Esophagus muscularis mucosa (tissue), 4 donors: Measurements from ENCODE around the gene ATP6V1B1. TPM values are rescaled to one million over a fixed set of nuclear protein-coding genes. Genes with fewer than 3 reads are reported as not detected.

Source experiments
- DNase-seq: peaks from one replicate; pipeline ENCODE4 v3.0.0-alpha.2; 2017; ENCODE audit errors: extremely low spot score
- H3K27ac ChIP-seq, 4 donors: fragments of 200-600 bp; sonication (generic); replicated peaks in 1 of 4; 1 replicate in 3 of 4; 2 replicates in 1 of 4; pipeline ENCODE4 v1.5.1; 2016 to 2019; ENCODE audit warnings: mild to moderate bottlenecking in 1 of 4
- H3K27me3 ChIP-seq, 4 donors: fragments of 200-600 bp; sonication (generic); one replicate each; pipeline versions ENCODE4 v1.5.1 to v1.6.0; 2016 to 2019
- H3K36me3 ChIP-seq, 4 donors: fragments of 200-600 bp; sonication (generic); one replicate each; pipeline ENCODE4 v1.5.1; 2016 to 2019
- H3K4me1 ChIP-seq, 4 donors: fragments of 200-600 bp; sonication (generic); one replicate each; pipeline ENCODE4 v1.5.1; 2016 to 2019
- H3K4me3 ChIP-seq, 4 donors: fragments of 200-600 bp; sonication (generic); 1 replicate in 2 of 4; 2 replicates in 2 of 4; pipeline ENCODE4 v1.5.1; 2016 to 2019; ENCODE audit warnings: mild to moderate bottlenecking in 4 of 4, moderate library complexity in 1 of 4
- H3K9me3 ChIP-seq, 4 donors: fragments of 200-600 bp; sonication (generic); 1 replicate in 3 of 4; 2 replicates in 1 of 4; pipeline ENCODE4 v1.5.1; 2016 to 2019
- EP300 ChIP-seq: sonication (generic); formaldehyde crosslinking; IDR thresholded peaks from one replicate; pipeline ENCODE4 v1.6.1; 2017; ENCODE audit warnings: antibody characterized with exemption
- POLR2A ChIP-seq: fragments of 450-650 bp; IDR thresholded peaks from one replicate; pipeline ENCODE4 v1.6.1; 2017; ENCODE audit warnings: antibody characterized with exemption, moderate library complexity, mild to moderate bottlenecking, low read depth
- POLR2AphosphoS5 ChIP-seq, 2 donors: sonication (generic); formaldehyde crosslinking; IDR thresholded peaks; one replicate each; pipeline ENCODE4 v1.6.1; 2017; ENCODE audit warnings: antibody characterized with exemption in 2 of 2
- WGBS: methylation state at CpG from one replicate; pipeline ENCODE4 v1.1.5; 2018; 5-methylcytosine and 5-hydroxymethylcytosine counted together
- intact Hi-C: fragments of 100-400 bp; cut with DNase I; formaldehyde crosslinking; loops from one replicate; pipeline ENCODE4 v1.15.1; 2023
- total RNA-seq, 4 donors: library from RNA; depleted of rRNA; stranded (reverse); fragments of >200 nt; gene quantifications; one replicate each; pipeline versions ENCODE4 v1.1.0 to v1.2.1, GENCODE V29; 2016
- TF ChIP-seq, protein P1 (sequence below), 3 experiments: fragments of 200-600 bp in 2 of 3; fragments of 450-650 bp in 1 of 3; sonication (generic) in 2 of 3; IDR thresholded peaks; one replicate each; pipeline ENCODE4 v1.5.1; 2017 to 2019; ENCODE audit warnings: antibody characterized with exemption in 3 of 3, mild to moderate bottlenecking in 2 of 3, moderate library complexity in 1 of 3

Gene ATP6V1B1
- total RNA-seq, 4 donors from 2014 or later: 0.83 to 1.6 TPM; not detected in 2

DNA sequence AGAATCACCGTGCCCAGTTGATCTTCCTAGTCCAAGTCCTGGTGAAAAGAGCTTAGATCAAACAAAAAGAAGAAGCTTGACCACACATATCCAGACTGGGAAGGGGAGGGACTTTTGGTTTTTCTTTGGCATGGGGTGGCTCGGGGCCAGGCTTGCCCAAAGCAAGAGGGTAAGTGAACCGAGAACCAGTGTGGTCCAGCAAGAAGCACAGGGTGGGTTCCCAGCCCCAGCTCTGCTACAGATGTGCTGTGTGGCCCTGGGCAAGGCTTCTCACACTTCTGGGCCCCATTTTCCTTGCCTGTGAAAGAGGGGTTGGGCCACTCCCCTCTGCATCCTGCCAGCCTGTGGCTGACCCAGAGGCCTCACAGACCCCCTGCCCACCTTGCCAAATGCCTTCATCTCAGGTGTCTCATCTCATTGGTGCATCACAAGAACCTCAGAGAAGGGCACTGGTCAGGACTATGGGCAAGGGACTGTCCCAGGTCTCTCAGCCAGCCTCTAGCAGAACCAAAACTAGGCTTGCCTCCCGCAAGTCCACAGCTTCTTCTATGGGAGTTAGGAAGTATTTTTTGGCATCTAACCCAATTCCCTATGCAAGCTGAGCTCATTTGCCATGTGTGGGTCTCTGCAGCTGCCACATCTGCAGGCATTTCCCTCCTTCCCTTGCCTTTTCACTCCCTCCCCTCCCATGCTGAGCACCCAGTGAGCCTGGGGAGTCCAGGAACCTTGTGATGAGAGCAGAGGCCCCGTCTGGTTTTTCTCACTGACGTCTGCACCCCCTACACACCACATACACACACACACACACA is 6.9 kb downstream of the ATP6V1B1 start:
- intact Hi-C loops: loop anchor here (10.0 kb wide), 1 partner anchor 638 kb away; the partner anchor contains the start of gene FAM136A
- Histone ChIP-seq H3K4me1 (peaks cover under 1 to 10% (median 4%) of the 10 kb centered on the region in 4 donors), H3K27me3 (peaks cover 0 to 49% (median 0%) of the 10 kb centered on the region in 4 donors), H3K4me3 (no peak overlapping the region), H3K9me3 (no peaks in the 10 kb centered on the region), H3K27ac (no peak overlapping the region), H3K36me3 (no peaks in the 10 kb centered on the region)
- 76% methylated on average over 6 of the region's 6 CpGs for WGBS
- DNase-seq: no peak
- TF ChIP-seq, protein P1, sequence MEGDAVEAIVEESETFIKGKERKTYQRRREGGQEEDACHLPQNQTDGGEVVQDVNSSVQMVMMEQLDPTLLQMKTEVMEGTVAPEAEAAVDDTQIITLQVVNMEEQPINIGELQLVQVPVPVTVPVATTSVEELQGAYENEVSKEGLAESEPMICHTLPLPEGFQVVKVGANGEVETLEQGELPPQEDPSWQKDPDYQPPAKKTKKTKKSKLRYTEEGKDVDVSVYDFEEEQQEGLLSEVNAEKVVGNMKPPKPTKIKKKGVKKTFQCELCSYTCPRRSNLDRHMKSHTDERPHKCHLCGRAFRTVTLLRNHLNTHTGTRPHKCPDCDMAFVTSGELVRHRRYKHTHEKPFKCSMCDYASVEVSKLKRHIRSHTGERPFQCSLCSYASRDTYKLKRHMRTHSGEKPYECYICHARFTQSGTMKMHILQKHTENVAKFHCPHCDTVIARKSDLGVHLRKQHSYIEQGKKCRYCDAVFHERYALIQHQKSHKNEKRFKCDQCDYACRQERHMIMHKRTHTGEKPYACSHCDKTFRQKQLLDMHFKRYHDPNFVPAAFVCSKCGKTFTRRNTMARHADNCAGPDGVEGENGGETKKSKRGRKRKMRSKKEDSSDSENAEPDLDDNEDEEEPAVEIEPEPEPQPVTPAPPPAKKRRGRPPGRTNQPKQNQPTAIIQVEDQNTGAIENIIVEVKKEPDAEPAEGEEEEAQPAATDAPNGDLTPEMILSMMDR (IDR thresholded peaks at IDR 0.05): no peak
- TF ChIP-seq EP300 (no peak), POLR2AphosphoS5 (IDR thresholded peaks at IDR 0.05) (no peak), POLR2A (no peak)

GRCh38 chr2:70943205-70943871 is 7.6 kb downstream of the ATP6V1B1 start:
- intact Hi-C loops: loop anchor here (10.0 kb wide), 1 partner anchor 639 kb away; the partner anchor contains the start of gene FAM136A
- Histone ChIP-seq H3K27ac (no peak overlapping the region), H3K27me3 (peaks cover 0 to 48% (median 0%) of the 10 kb centered on the region in 4 donors), H3K4me1 (peaks cover 5 to 18% (median 8%) of the 10 kb centered on the region in 4 donors), H3K36me3 (no peaks in the 10 kb centered on the region), H3K4me3 (no peak overlapping the region), H3K9me3 (no peaks in the 10 kb centered on the region)
- no peak for TF ChIP-seq POLR2A
- TF ChIP-seq EP300: no peak
- TF ChIP-seq, protein P1 (IDR thresholded peaks at IDR 0.05): no peak
- no peak for TF ChIP-seq POLR2AphosphoS5 (IDR thresholded peaks at IDR 0.05)
- no peak for DNase-seq
- 88% methylated on average over 11 of the region's 11 CpGs for WGBS

DNA sequence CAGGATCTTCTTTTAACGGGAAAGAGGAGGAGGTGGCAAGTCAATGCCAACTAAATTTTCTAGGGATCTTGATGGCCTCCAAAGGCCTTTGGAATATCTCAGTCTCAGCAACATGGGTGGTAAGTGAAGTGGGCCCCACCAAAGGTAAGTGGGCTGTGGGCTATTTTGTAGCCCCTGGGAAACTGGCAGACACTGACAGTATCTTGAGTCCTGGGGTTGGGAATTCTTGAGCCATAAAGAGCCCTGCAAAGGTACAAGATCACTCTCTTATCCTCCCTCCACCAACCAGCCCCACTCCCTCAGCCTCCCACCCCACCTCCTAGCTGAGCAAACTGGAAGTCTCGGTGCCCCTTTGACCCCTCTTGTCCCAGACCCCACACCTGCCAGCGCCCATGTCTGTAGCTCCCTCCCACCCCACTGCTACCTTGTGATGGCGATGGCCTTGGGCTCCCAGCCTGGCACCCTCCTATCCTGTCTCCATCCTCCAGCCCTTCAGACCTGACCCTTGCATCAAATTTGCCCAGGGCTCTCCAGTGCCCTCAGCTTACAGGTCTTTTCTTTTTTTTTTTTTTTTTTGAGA is 8.5 kb downstream of the ATP6V1B1 start:
- TF ChIP-seq, protein P1 (IDR thresholded peaks at IDR 0.05): no peak
- TF ChIP-seq POLR2A: no peak
- no peak for TF ChIP-seq EP300
- TF ChIP-seq POLR2AphosphoS5 (IDR thresholded peaks at IDR 0.05): no peak
- H3K4me1 ChIP-seq: peaks cover 8 to 24% (median 13%) of the 10 kb centered on the region in 4 donors
- WGBS: 89% methylated on average over 4 of the region's 4 CpGs
- no peak overlapping the region for H3K27ac ChIP-seq
- no peak overlapping the region for H3K4me3 ChIP-seq
- intact Hi-C loops: loop anchor here (10.0 kb wide), 1 partner anchor 639 kb away; the partner anchor contains the start of gene FAM136A
- no peaks in the 10 kb centered on the region for H3K36me3 ChIP-seq
- no peaks in the 10 kb centered on the region for H3K9me3 ChIP-seq
- no peak for DNase-seq
- H3K27me3 ChIP-seq: peaks cover 0 to 39% (median 0%) of the 10 kb centered on the region in 4 donors

- H3K9me3 ChIP-seq: no peaks in the 10 kb centered on the region
- H3K4me3 ChIP-seq: no peak overlapping the region
- intact Hi-C loops: loop anchor here (10.0 kb wide), 1 partner anchor 642 kb away; the partner anchor contains the start of gene FAM136A
- H3K27me3 ChIP-seq: peaks cover 0 to 29% (median 0%) of the 10 kb centered on the region in 4 donors
- peaks cover 8 to 24% (median 13%) of the 10 kb centered on the region in 4 donors for H3K4me1 ChIP-seq
- H3K27ac ChIP-seq: no peak overlapping the region
- no peaks in the 10 kb centered on the region for H3K36me3 ChIP-seq
- peak; percentile 90 for DNase-seq
- WGBS: 24% methylated on average over 8 of the region's 8 CpGs
- TF ChIP-seq, protein P1 (IDR thresholded peaks at IDR 0.05): peak; percentile 66 to 82 (median 77)
- TF ChIP-seq POLR2A: no peak
Observed at GRCh38 chr2:70946832-70947442, 11.2 kb downstream of the ATP6V1B1 start.
